ENCODE data around the gene FBXO40.

The FBXO40 gene

DNA sequence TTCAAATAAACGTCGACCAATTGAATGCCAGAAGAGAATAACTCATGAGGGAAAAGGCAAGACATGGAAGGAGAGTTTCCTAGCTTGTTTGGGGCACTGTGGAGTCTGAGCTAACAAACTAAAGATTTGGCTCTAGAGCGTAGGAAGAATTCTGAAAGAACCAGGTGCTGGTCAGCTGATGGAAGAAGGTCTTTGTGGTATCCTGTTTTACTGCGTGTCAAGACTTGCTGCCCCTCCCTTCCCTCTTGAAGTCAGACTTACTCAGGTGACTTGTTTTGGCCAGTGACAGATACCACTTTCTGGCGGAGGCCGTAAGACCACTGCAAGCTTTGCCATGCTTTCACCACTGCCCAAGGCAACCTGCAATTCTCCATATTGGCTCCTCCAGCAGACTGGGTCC lies 68.2 kb downstream of the FBXO40 start:
- no peak for DNase-seq (ENCODE audit: extremely low read depth in 1 of 2, low read depth in 1 of 2)

DNA sequence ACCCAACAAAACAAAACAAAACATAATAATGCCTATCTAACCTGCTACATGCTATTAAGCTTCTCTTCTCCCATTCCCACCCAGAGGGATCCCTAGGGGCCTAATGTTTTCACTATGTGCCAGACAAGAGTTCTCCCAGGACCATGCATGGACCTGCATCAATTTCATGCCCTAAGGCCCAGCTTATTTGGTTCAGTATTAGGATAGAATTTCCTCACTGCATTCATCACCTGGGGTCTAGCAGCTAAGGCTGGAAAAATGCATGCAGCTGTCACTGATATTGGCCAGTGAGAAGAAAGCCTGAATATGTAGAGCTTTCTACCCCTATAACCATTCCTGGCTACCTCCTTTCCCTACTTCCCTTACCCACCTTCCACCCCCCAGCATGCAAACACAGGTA lies 69.6 kb downstream of the FBXO40 start:
- DNase-seq (ENCODE audit: extremely low read depth in 1 of 2, low read depth in 1 of 2): no peak

DNA sequence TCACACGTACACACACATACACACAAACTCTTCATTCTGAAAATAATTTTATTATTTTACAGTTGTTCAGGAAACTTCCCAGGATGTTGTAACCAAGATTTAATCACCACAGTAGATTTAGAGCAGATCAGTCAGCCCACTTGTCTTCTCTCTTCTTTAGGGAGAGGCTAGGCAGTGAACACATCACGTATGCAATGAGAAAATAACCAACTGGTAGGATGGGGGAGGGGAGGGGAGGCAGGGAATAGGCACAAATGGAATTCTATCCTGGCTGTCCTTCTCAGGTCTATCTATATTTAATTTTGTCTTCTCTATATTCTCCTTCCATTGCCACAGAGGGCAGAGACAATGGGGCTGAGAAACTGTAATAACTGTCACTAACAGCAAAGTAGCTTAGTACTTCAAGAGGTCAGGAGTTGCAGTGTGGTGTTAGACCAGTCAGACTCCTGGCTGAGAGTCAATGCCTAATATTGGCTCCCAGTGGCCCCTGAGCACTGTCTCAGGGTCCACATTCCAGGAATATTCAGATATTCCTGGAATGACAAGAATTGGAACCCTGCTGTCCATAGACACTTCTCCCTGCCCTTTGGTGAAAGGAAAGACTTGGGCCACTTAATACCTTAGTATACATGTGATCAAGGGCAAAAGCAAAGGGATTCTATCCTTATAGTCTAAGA lies 70.1 kb downstream of the FBXO40 start:
- DNase-seq (ENCODE audit: extremely low read depth in 1 of 2, low read depth in 1 of 2): no peak

DNA sequence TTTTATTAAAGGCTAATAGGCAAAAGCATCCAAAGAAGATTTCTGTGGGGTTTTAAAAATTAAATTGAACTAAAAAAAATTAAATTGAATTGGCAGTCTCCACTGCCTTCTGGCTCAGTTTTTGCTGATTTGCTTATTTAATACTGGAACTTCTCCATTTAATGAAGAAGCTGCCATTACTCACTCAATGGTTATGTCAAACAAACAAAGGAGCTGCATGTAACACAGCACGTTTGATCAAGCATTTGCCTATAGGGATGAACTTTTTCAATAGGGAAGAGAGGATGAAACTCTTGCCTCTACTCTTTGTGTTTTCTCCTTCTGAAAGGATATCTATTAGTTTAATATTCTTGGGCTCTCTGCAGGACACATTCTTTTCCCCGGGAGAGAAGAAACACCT lies 72.3 kb downstream of the FBXO40 start:
- DNase-seq (ENCODE audit: extremely low read depth in 1 of 2, low read depth in 1 of 2): no peak

DNA sequence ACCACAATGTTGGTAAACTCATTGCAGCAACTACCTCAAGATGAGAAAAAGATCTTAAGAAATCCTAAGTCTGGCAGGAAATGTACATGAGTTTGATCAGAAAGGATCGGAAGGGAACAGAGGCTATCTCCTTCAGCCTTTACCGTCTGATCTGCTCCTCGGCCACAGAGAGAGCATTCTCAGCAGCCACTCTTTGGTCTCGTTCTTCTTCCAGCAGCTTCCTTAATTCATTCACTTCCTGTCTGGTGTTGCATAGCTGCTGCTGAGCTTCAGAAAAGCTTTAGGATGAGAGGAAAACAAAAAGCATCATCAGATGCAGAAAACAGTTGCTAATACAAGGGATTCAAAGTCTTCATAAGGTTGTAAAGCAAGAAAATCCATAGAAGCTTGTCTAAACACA lies 74.2 kb downstream of the FBXO40 start:
- no peak for DNase-seq (ENCODE audit: extremely low read depth in 1 of 2, low read depth in 1 of 2)

DNA sequence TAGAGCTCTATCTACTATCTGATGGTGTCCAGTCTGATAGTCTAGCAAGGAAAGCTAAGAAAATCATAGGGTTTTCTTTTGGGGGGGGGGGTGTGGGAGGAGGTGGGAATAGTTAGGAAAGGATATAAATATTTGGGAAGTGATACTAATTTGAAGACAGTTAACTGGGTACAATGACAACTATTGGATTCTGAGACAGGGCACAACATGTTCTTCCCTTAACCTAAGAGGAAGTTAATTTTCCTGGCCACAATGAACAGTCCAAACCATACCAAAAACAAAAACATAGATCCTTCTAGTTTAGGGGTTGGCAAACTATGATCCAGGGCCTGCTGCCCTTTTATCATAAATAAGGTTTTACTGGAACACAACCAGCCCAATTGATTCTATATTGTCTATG lies 77.5 kb downstream of the FBXO40 start:
- no peak for DNase-seq (ENCODE audit: extremely low read depth in 1 of 2, low read depth in 1 of 2)

DNA sequence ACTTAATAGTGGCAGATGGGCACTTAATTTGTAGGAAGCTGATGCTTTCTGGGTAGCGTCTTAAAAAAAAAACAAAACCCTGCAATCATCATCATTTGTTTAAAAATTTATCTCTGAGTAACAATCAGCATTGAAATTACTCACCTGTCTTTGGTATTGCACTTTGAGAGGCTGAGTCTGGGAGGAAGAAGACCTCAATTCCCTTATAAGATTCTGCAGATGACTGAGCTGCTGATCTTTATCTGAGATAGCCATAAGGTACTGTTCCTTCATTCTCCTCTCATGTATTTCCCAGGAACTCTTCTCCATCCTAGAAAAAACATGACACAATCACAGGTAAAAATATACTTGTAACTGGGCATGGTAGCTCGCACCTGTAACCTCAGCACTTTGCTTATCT lies 84.0 kb downstream of the FBXO40 start:
- DNase-seq (ENCODE audit: extremely low read depth in 1 of 2, low read depth in 1 of 2): no peak
